IMR-90 (cell line): ENCODE measurements around the gene ANO7. TPM values are rescaled to one million over a fixed set of nuclear protein-coding genes. Genes with fewer than 3 reads are reported as not detected.

ENCODE experiments used
- ATAC-seq: fragments of 200-7000 bp; cut with Tn5 transposase; 2 replicates; pipeline ENCODE4 v1.9.1; 2020; ENCODE audit warnings: low read depth, mild to moderate bottlenecking, moderate library complexity
- BruUV-seq: library from RNA; stranded (reverse); fragments of 400-500 nt; replicated peaks from 2 replicates; lab custom pipeline; 2021; lab: Mats Ljungman, UMichigan
- CTCF ChIA-PET: fragments of 300-600 bp; formaldehyde crosslinking; extraction: SDS; loops from one replicate; lab custom pipeline; 2021; ENCODE audit warnings: antibody characterized with exemption; lab: Yijun Ruan, JAX
- POLR2A ChIA-PET: fragments of 300-600 bp; sonication (Branson Sonifier 250); formaldehyde crosslinking; loops from one replicate; lab custom pipeline; 2022; ENCODE audit warnings: antibody characterized with exemption; ENCODE audit not compliant: unreplicated experiment; lab: Charles Lee
- DNase-seq: peaks from one replicate; pipeline ENCODE4 v3.0.0; 2013
- H2AFZ ChIP-seq: replicated peaks from 2 replicates; pipeline ENCODE3; 2013; ENCODE audit warnings: low read length, mild to moderate bottlenecking; ENCODE audit not compliant: poor library complexity
- H2AK5ac ChIP-seq: 2 replicates; pipeline ENCODE4 v1.6.1; 2013; ENCODE audit warnings: low read depth, low read length, inconsistent platforms
- H2AK9ac ChIP-seq: replicated peaks from 2 replicates; pipeline ENCODE3; 2013; ENCODE audit warnings: mild to moderate bottlenecking, low read depth, low read length, moderate library complexity; ENCODE audit not compliant: poor library complexity
- H2BK120ac ChIP-seq: 2 replicates; pipeline ENCODE4 v1.6.1; 2013; ENCODE audit warnings: low read depth, low read length, inconsistent platforms
- H2BK15ac ChIP-seq: 3 replicates; pipeline ENCODE4 v1.6.1; 2013; ENCODE audit warnings: low read depth, low read length, inconsistent platforms
- H2BK20ac ChIP-seq: 2 replicates; pipeline ENCODE4 v1.6.1; 2013; ENCODE audit warnings: low read depth, mild to moderate bottlenecking, inconsistent platforms, low read length, moderate library complexity
- H2BK5ac ChIP-seq: 2 replicates; pipeline ENCODE4 v1.6.1; 2013; ENCODE audit warnings: mild to moderate bottlenecking, low read depth, low read length, inconsistent platforms; ENCODE audit not compliant: poor library complexity, severe bottlenecking
- H3K14ac ChIP-seq: replicated peaks from 2 replicates; pipeline ENCODE4 v1.6.1; 2013; ENCODE audit warnings: low read depth, low read length, inconsistent platforms
- H3K18ac ChIP-seq: 2 replicates; pipeline ENCODE4 v1.6.1; 2013; ENCODE audit warnings: low read depth, low read length, control low read depth
- H3K23ac ChIP-seq: 2 replicates; pipeline ENCODE4 v1.6.1; 2013; ENCODE audit warnings: low read depth, low read length, inconsistent platforms
- H3K27ac ChIP-seq: 2 replicates; pipeline ENCODE4 v1.5.1; 2013; ENCODE audit warnings: mild to moderate bottlenecking, control low read depth, low read length; ENCODE audit not compliant: insufficient read depth
- H3K27me3 ChIP-seq: 2 replicates; pipeline ENCODE4 v1.6.1; 2013; ENCODE audit warnings: low read length; ENCODE audit not compliant: control insufficient read depth, insufficient read depth
- H3K36me3 ChIP-seq: 2 replicates; pipeline ENCODE4 v1.6.1; 2013; ENCODE audit warnings: low read length, mixed read lengths; ENCODE audit not compliant: control insufficient read depth, insufficient read depth
- H3K4ac ChIP-seq: 2 replicates; pipeline ENCODE4 v1.6.1; 2013; ENCODE audit warnings: low read depth, low read length, inconsistent platforms
- H3K4me1 ChIP-seq: 2 replicates; pipeline ENCODE4 v1.6.1; 2013; ENCODE audit warnings: low read length, mixed read lengths; ENCODE audit not compliant: control insufficient read depth, insufficient read depth
- H3K4me2 ChIP-seq: 2 replicates; pipeline ENCODE4 v1.6.1; 2013; ENCODE audit warnings: low read depth, mild to moderate bottlenecking, control low read depth, low read length, moderate library complexity
- H3K4me3 ChIP-seq: 2 replicates; pipeline ENCODE4 v1.5.1; 2013; ENCODE audit warnings: low read depth, mild to moderate bottlenecking, control low read depth, low read length, moderate library complexity; ENCODE audit not compliant: insufficient read depth
- H3K56ac ChIP-seq: 2 replicates; pipeline ENCODE4 v1.6.1; 2013; ENCODE audit warnings: low read length, inconsistent platforms; ENCODE audit not compliant: insufficient read depth; ENCODE audit errors: extremely low read depth
- H3K79me1 ChIP-seq, 2 experiments: 2 replicates each; pipeline ENCODE4 v1.6.1; 2013; ENCODE audit warnings: low read length in 2 of 2, inconsistent platforms in 1 of 2, low read depth in 1 of 2
- H3K9ac ChIP-seq: 2 replicates; pipeline ENCODE4 v1.6.1; 2013; ENCODE audit warnings: low read depth, low read length, control low read depth
- H3K9me1 ChIP-seq: 2 replicates; pipeline ENCODE4 v1.6.1; 2013; ENCODE audit warnings: low read length, inconsistent platforms; ENCODE audit not compliant: insufficient read depth
- H3K9me3 ChIP-seq: 2 replicates; pipeline ENCODE4 v1.6.1; 2013; ENCODE audit warnings: low read length; ENCODE audit not compliant: control insufficient read depth, insufficient read depth
- H4K20me1 ChIP-seq: 2 replicates; pipeline ENCODE4 v1.6.1; 2013; ENCODE audit warnings: low read length, inconsistent platforms; ENCODE audit not compliant: insufficient read depth
- H4K5ac ChIP-seq: 2 replicates; pipeline ENCODE4 v1.6.1; 2013; ENCODE audit warnings: mild to moderate bottlenecking, low read depth, low read length, control low read depth
- H4K8ac ChIP-seq, 2 experiments: 2 replicates each; pipeline ENCODE4 v1.6.1; 2013; ENCODE audit warnings: low read depth in 2 of 2, low read length in 2 of 2, control low read depth in 1 of 2, inconsistent platforms in 1 of 2
- H4K91ac ChIP-seq: 2 replicates; pipeline ENCODE4 v1.6.1; 2013; ENCODE audit warnings: low read depth, low read length, inconsistent platforms; ENCODE audit not compliant: insufficient read depth
- BHLHE40 ChIP-seq: fragments of 150-350 bp; IDR thresholded peaks from 2 replicates; pipeline ENCODE4 v1.6.1; 2016; ENCODE audit warnings: mild to moderate bottlenecking, low read depth, low read length
- CEBPB ChIP-seq: IDR thresholded peaks from 2 replicates; pipeline ENCODE4 v1.6.1; 2012; ENCODE audit warnings: low read depth, low read length, improper control_type of control experiment
- CHD1 ChIP-seq: IDR thresholded peaks from 2 replicates; pipeline ENCODE4 v1.6.1; 2012; ENCODE audit warnings: low read depth, low read length, improper control_type of control experiment
- CTCF ChIP-seq: conservative IDR thresholded peaks from 2 replicates; pipeline ENCODE4 v1.5.1; 2012; ENCODE audit warnings: mild to moderate bottlenecking, low read depth, low read length, improper control_type of control experiment
- ELK1 ChIP-seq: fragments of 150-350 bp; IDR thresholded peaks from 2 replicates; pipeline ENCODE4 v1.6.1; 2016; ENCODE audit warnings: low read depth, mild to moderate bottlenecking, low read length, moderate library complexity, borderline replicate concordance
- FOS ChIP-seq: fragments of 150-350 bp; IDR thresholded peaks from 2 replicates; pipeline ENCODE4 v1.6.1; 2016; ENCODE audit warnings: low read depth, low read length
- MAFK ChIP-seq: IDR thresholded peaks from 2 replicates; pipeline ENCODE4 v1.6.1; 2012; ENCODE audit warnings: low read depth, low read length, improper control_type of control experiment
- MAZ ChIP-seq: IDR thresholded peaks from 2 replicates; pipeline ENCODE4 v1.6.1; 2012; ENCODE audit warnings: low read depth, mild to moderate bottlenecking, low read length, improper control_type of control experiment, moderate library complexity, borderline replicate concordance
- MXI1 ChIP-seq: IDR thresholded peaks from 2 replicates; pipeline ENCODE4 v1.6.1; 2012; ENCODE audit warnings: low read depth, mild to moderate bottlenecking, low read length, moderate library complexity, borderline replicate concordance
- NFE2L2 ChIP-seq: fragments of 150-350 bp; IDR thresholded peaks from 2 replicates; pipeline ENCODE4 v1.6.1; 2016; ENCODE audit warnings: low read depth, mild to moderate bottlenecking, low read length
- POLR2A ChIP-seq: IDR thresholded peaks from 2 replicates; pipeline ENCODE4 v1.6.1; 2012; ENCODE audit warnings: mild to moderate bottlenecking, low read depth, low read length
- RAD21 ChIP-seq: IDR thresholded peaks from 2 replicates; pipeline ENCODE4 v1.6.1; 2012; ENCODE audit warnings: low read length, improper control_type of control experiment
- RCOR1 ChIP-seq: IDR thresholded peaks from 2 replicates; pipeline ENCODE4 v1.6.1; 2012; ENCODE audit warnings: mild to moderate bottlenecking, low read length, improper control_type of control experiment; ENCODE audit not compliant: insufficient replicate concordance
- RFX5 ChIP-seq: IDR thresholded peaks from 2 replicates; pipeline ENCODE4 v1.8.0; 2012; ENCODE audit warnings: low read depth, mild to moderate bottlenecking, low read length, moderate library complexity
- SMC3 ChIP-seq: fragments of 150-350 bp; IDR thresholded peaks from 2 replicates; pipeline ENCODE4 v1.6.1; 2016; ENCODE audit warnings: low read depth, mild to moderate bottlenecking, antibody characterized with exemption, low read length, moderate library complexity
- USF2 ChIP-seq: fragments of 150-350 bp; IDR thresholded peaks from 2 replicates; pipeline ENCODE4 v1.6.1; 2017; ENCODE audit warnings: mild to moderate bottlenecking, antibody characterized with exemption, low read length, low read depth
- WGBS, 2 experiments: methylation state at CpG; one replicate each; pipeline versions ENCODE4 v1.1.5 to v1.1.7; 2013; ENCODE audit warnings: missing lambda C conversion rate in 2 of 2; ENCODE audit not compliant: insufficient read length in 1 of 2; ENCODE audit errors: extremely low coverage in 2 of 2; 5-methylcytosine and 5-hydroxymethylcytosine counted together
- dilution Hi-C: fragments of 300-500 bp; cut with HindIII; formaldehyde crosslinking; loops from one replicate; pipeline ENCODE4 v1.14.3; 2018; ENCODE audit warnings: low sequenced_read_pairs; ENCODE audit not compliant: unreplicated experiment
- in situ Hi-C: fragments of 300-500 bp; cut with MboI; formaldehyde crosslinking; loops from 3 replicates; pipeline ENCODE4 v1.14.3; 2019; ENCODE audit warnings: low sequenced_read_pairs, inconsistent platforms, mixed read lengths
- intact Hi-C: fragments of 100-400 bp; cut with micrococcal nuclease; formaldehyde crosslinking; loops from 2 replicates; pipeline ENCODE4 v1.10.0; 2022
- polyA plus RNA-seq, 3 experiments: library from polyadenylated mRNA; depleted of rRNA; stranded (reverse); fragments of >200 nt; gene quantifications; 2 replicates each; pipeline ENCODE4 v1.2.3, GENCODE V29; 2012; ENCODE audit warnings: low replicate concordance in 1 of 3
- total RNA-seq: library from RNA; depleted of rRNA; stranded (reverse); fragments of >200 nt; gene quantifications from 2 replicates; pipeline ENCODE4 v1.2.3, GENCODE V29; 2012

Gene ANO7
- total and polyA plus RNA-seq, 2 of the 4 experiments (the other 2 are of a cell fraction) = 0.36 to 3.4 TPM

GRCh38 chr2:241204010-241204384 is 15.5 kb downstream of the ANO7 start:
- POLR2A ChIA-PET = no interaction called here
- H3K4me2 ChIP-seq = no peak overlapping the region
- no peak overlapping the region for H2AK5ac ChIP-seq
- no peak overlapping the region for H3K18ac ChIP-seq
- H4K5ac ChIP-seq = no peak overlapping the region
- no peak overlapping the region for H3K23ac ChIP-seq
- no peak overlapping the region for H4K91ac ChIP-seq
- no peaks in the 10 kb centered on the region for H3K4me1 ChIP-seq
- no peaks in the 10 kb centered on the region for H3K9me1 ChIP-seq
- H3K56ac ChIP-seq = no peak overlapping the region
- H3K79me1 ChIP-seq = no peaks in the 10 kb centered on the region
- DNase-seq (no peak), ATAC-seq (no peak)
- H4K8ac ChIP-seq = no peak overlapping the region
- H2BK20ac ChIP-seq = no peak overlapping the region
- CTCF ChIA-PET = no interaction called here
- in situ Hi-C loops = no loop called here
- WGBS, 2 experiments = 84% methylated on average over 9 of the region's 10 CpGs; no CpG with 5 or more reads in 1 of the 2 experiments
- dilution Hi-C loops = no loop called here
- no peak overlapping the region for H3K9ac ChIP-seq
- H3K14ac ChIP-seq = no peak overlapping the region
- peak overlapping the region; percentile 55 for H2AK9ac ChIP-seq
- TF ChIP-seq CTCF (no peak), MAZ (no peak), MXI1 (no peak), POLR2A (no peak), CHD1 (no peak), USF2 (no peak), ELK1 (no peak), RFX5 (no peak), SMC3 (no peak), BHLHE40 (no peak), CEBPB (no peak), FOS (no peak), NFE2L2 (no peak), RCOR1 (no peak), RAD21 (no peak), MAFK (no peak)
- H4K20me1 ChIP-seq = no peaks in the 10 kb centered on the region
- no peak overlapping the region for H2AFZ ChIP-seq
- H3K27me3 ChIP-seq = peaks cover 4% of the 10 kb centered on the region
- no peaks in the 10 kb centered on the region for H3K9me3 ChIP-seq
- no peak overlapping the region for H3K4me3 ChIP-seq
- no TSS peak for BruUV-seq
- no peak overlapping the region for H3K4ac ChIP-seq
- H2BK15ac ChIP-seq = no peak overlapping the region
- H3K27ac ChIP-seq = no peak overlapping the region
- intact Hi-C loops = no loop called here
- H2BK120ac ChIP-seq = no peak overlapping the region
- no peak overlapping the region for H2BK5ac ChIP-seq
- H3K36me3 ChIP-seq = no peaks in the 10 kb centered on the region
